PC-9 (cell line): Measurements from ENCODE around the gene C13orf46. TPM values are rescaled to one million over a fixed set of nuclear protein-coding genes. Genes with fewer than 3 reads are reported as not detected.

ENCODE experiments used
- BruUV-seq: library from RNA; stranded (reverse); fragments of 400-500 nt; replicated peaks from 2 replicates; lab custom pipeline; 2021; lab: Mats Ljungman, UMichigan
- CTCF ChIA-PET: fragments of 300-600 bp; sonication (Branson Sonifier 250); formaldehyde crosslinking; loops from one replicate; lab custom pipeline; 2022; ENCODE audit warnings: antibody characterized with exemption; lab: Charles Lee
- POLR2A ChIA-PET: fragments of 300-600 bp; sonication (Branson Sonifier 250); formaldehyde crosslinking; loops from one replicate; lab custom pipeline; 2022; ENCODE audit warnings: antibody characterized with exemption; ENCODE audit not compliant: unreplicated experiment; lab: Charles Lee
- DNase-seq, 2 experiments: peaks; one replicate each; pipeline versions ENCODE4 v3.0.0 to v3.0.0-alpha.2; 2015 to 2022; ENCODE audit warnings: mixed read lengths in 1 of 2
- H2AFZ ChIP-seq: fragments of 200-600 bp; sonication (generic); 2 replicates; pipeline ENCODE4 v1.8.1; 2017; ENCODE audit warnings: antibody characterized with exemption
- H3F3A ChIP-seq: fragments of 200-600 bp; sonication (generic); 2 replicates; pipeline ENCODE4 v1.8.1; 2017; ENCODE audit warnings: antibody characterized with exemption, mild to moderate bottlenecking, low read depth; ENCODE audit not compliant: insufficient read depth
- H3K27ac ChIP-seq: fragments of 200-600 bp; sonication (generic); 2 replicates; pipeline ENCODE4 v1.6.1; 2016; ENCODE audit warnings: mixed run types
- H3K27me3 ChIP-seq: fragments of 200-600 bp; sonication (generic); 2 replicates; pipeline ENCODE4 v1.6.1; 2016; ENCODE audit warnings: low read depth, mixed run types; ENCODE audit not compliant: insufficient read depth
- H3K36me3 ChIP-seq: fragments of 200-600 bp; sonication (generic); 2 replicates; pipeline ENCODE4 v1.6.1; 2016; ENCODE audit warnings: low read depth, mixed run types
- H3K4me1 ChIP-seq: fragments of 200-600 bp; sonication (generic); replicated peaks from 2 replicates; pipeline ENCODE4 v1.6.1; 2016; ENCODE audit warnings: mixed run types; ENCODE audit not compliant: insufficient read depth
- H3K4me2 ChIP-seq: fragments of 200-600 bp; sonication (generic); 2 replicates; pipeline ENCODE4 v1.6.1; 2017; ENCODE audit warnings: mixed run types
- H3K4me3 ChIP-seq: fragments of 200-600 bp; sonication (generic); 2 replicates; pipeline ENCODE4 v1.6.1; 2016; ENCODE audit warnings: mixed run types
- H3K79me2 ChIP-seq: fragments of 200-600 bp; sonication (generic); 2 replicates; pipeline ENCODE4 v1.6.1; 2017; ENCODE audit warnings: low read depth, mixed run types
- H3K9me2 ChIP-seq: fragments of 200-600 bp; sonication (generic); 2 replicates; pipeline ENCODE4 v1.8.1; 2017; ENCODE audit warnings: mild to moderate bottlenecking; ENCODE audit not compliant: insufficient read depth
- H3K9me3 ChIP-seq: fragments of 200-600 bp; sonication (generic); 2 replicates; pipeline ENCODE4 v1.8.1; 2016; ENCODE audit warnings: low read depth; ENCODE audit not compliant: insufficient read depth
- H4K20me1 ChIP-seq: fragments of 200-600 bp; sonication (generic); 2 replicates; pipeline ENCODE4 v1.8.1; 2017; ENCODE audit not compliant: insufficient read depth
- CTCF ChIP-seq: fragments of 200-600 bp; sonication (generic); conservative IDR thresholded peaks from 2 replicates; pipeline ENCODE4 v1.6.1; 2017; ENCODE audit warnings: mixed run types, antibody characterized with exemption, mild to moderate bottlenecking, moderate library complexity
- EZH2 ChIP-seq: fragments of 200-600 bp; sonication (generic); IDR thresholded peaks from 2 replicates; pipeline ENCODE4 v1.8.0; 2017; ENCODE audit warnings: antibody characterized with exemption, low read depth
- intact Hi-C: fragments of 100-400 bp; cut with micrococcal nuclease; formaldehyde crosslinking; loops from one replicate; pipeline ENCODE4 v1.10.0; 2022; ENCODE audit not compliant: unreplicated experiment
- total RNA-seq: library from RNA; stranded (reverse); gene quantifications from 2 replicates; pipeline ENCODE4 v1.2.3, GENCODE V29; 2021

C13orf46 gene
- total RNA-seq, 1 experiment from 2014 or later: 1.5 TPM

- TF ChIP-seq EZH2 (no peak), CTCF (no peak)
- Histone ChIP-seq H3K27me3 (peaks cover 44% of the 10 kb centered on the region), H3K27ac (no peak overlapping the region), H3K4me3 (no peak overlapping the region), H3K36me3 (no peaks in the 10 kb centered on the region), H4K20me1 (no peaks in the 10 kb centered on the region), H3K4me2 (no peak overlapping the region), H3K79me2 (no peaks in the 10 kb centered on the region), H3F3A (peaks cover 7% of the 10 kb centered on the region; the same call in 1 of the 2 replicates), H2AFZ (no peak overlapping the region), H3K4me1 (peaks cover 8% of the 10 kb centered on the region), H3K9me2 (no peaks in the 10 kb centered on the region), H3K9me3 (no peaks in the 10 kb centered on the region)
- ChIA-PET POLR2A (interaction anchor here (0.7 kb wide), 1 partner anchor 44 kb away, joined by 3 read pairs; no protein-coding TSS in a partner anchor), CTCF (interaction anchor here (0.6 kb wide), 1 partner anchor 267 kb away, joined by 3 read pairs; no protein-coding TSS in a partner anchor)
- intact Hi-C loops: no loop called here
- DNase-seq: no peak
- BruUV-seq: no TSS peak
Measured at GRCh38 chr13:113937073-113937472, 36.8 kb downstream of the C13orf46 start.

GRCh38 chr13:113936166-113936965, 37.5 kb downstream of the C13orf46 start:
- Histone ChIP-seq H2AFZ (no peak overlapping the region), H3K9me2 (no peaks in the 10 kb centered on the region), H3K27me3 (peaks cover 48% of the 10 kb centered on the region), H3K36me3 (no peaks in the 10 kb centered on the region), H3K27ac (no peak overlapping the region), H3K4me3 (no peak overlapping the region), H3K9me3 (no peaks in the 10 kb centered on the region), H3K4me2 (no peak overlapping the region), H3K79me2 (no peaks in the 10 kb centered on the region), H3K4me1 (peaks cover 1% of the 10 kb centered on the region), H4K20me1 (no peaks in the 10 kb centered on the region), H3F3A (no peaks in the 10 kb centered on the region)
- no TSS peak for BruUV-seq
- intact Hi-C loops: no loop called here
- DNase-seq: no peak
- POLR2A ChIA-PET: interaction anchor here (0.7 kb wide), 1 partner anchor 45 kb away, joined by 3 read pairs; no protein-coding TSS in a partner anchor
- CTCF ChIA-PET: interaction anchor here (0.6 kb wide), 2 partner anchors 117 to 268 kb away, joined by 3 read pairs; no protein-coding TSS in a partner anchor
- TF ChIP-seq EZH2 (no peak), CTCF (no peak)

- CTCF ChIA-PET: no interaction called here
Measured at GRCh38 chr13:113935001-113935844, 38.7 kb downstream of the C13orf46 start.

More at GRCh38 chr13:113935001-113935844, 38.7 kb downstream of the C13orf46 start:
- Histone ChIP-seq H3K4me3 (no peak overlapping the region), H3K27ac (no peak overlapping the region), H3K27me3 (peaks cover 52% of the 10 kb centered on the region), H3K4me2 (no peak overlapping the region), H3K36me3 (no peaks in the 10 kb centered on the region), H3K4me1 (no peaks in the 10 kb centered on the region), H2AFZ (no peak overlapping the region), H3K9me3 (no peaks in the 10 kb centered on the region), H3K79me2 (no peaks in the 10 kb centered on the region), H4K20me1 (no peaks in the 10 kb centered on the region), H3K9me2 (no peaks in the 10 kb centered on the region), H3F3A (no peaks in the 10 kb centered on the region)
- BruUV-seq: no TSS peak
- TF ChIP-seq CTCF (no peak), EZH2 (no peak)
- intact Hi-C loops: no loop called here
- no peak for DNase-seq
- POLR2A ChIA-PET: no interaction called here
